ENCODE results near the gene KANSL1.

DNA sequence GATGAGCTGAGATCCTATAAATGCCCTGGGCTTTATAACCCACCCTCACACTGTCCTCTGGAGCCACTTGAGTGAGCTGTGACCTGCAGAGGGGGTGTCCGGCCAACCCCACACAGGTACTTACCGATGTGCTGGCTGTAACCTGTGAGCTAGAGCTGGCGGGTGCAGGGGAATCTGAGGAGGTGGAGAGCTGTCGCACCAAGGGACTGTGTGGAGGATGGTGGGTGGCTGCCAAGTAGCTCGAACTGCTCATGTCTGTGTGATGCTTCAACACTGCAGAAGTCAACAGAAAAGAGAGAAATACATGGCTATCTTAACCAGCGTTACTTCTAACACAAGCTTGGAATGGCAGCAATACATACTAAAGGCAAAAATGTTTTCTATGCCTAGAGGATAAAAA, 154.8 kb downstream of the KANSL1 start:
- no peak for TF ChIP-seq CTCF (IDR thresholded peaks at IDR 0.05)
- no peak for TF ChIP-seq TCF7L2 (IDR thresholded peaks at IDR 0.05; ENCODE audit: low read depth, low read length)
- TF ChIP-seq, protein P1, sequence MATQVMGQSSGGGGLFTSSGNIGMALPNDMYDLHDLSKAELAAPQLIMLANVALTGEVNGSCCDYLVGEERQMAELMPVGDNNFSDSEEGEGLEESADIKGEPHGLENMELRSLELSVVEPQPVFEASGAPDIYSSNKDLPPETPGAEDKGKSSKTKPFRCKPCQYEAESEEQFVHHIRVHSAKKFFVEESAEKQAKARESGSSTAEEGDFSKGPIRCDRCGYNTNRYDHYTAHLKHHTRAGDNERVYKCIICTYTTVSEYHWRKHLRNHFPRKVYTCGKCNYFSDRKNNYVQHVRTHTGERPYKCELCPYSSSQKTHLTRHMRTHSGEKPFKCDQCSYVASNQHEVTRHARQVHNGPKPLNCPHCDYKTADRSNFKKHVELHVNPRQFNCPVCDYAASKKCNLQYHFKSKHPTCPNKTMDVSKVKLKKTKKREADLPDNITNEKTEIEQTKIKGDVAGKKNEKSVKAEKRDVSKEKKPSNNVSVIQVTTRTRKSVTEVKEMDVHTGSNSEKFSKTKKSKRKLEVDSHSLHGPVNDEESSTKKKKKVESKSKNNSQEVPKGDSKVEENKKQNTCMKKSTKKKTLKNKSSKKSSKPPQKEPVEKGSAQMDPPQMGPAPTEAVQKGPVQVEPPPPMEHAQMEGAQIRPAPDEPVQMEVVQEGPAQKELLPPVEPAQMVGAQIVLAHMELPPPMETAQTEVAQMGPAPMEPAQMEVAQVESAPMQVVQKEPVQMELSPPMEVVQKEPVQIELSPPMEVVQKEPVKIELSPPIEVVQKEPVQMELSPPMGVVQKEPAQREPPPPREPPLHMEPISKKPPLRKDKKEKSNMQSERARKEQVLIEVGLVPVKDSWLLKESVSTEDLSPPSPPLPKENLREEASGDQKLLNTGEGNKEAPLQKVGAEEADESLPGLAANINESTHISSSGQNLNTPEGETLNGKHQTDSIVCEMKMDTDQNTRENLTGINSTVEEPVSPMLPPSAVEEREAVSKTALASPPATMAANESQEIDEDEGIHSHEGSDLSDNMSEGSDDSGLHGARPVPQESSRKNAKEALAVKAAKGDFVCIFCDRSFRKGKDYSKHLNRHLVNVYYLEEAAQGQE (IDR thresholded peaks at IDR 0.05; ENCODE audit: insufficient read depth in 1 of 2, low read depth in 2 of 2, low read length in 1 of 2): no peak
- TF ChIP-seq SIN3A (IDR thresholded peaks at IDR 0.05; ENCODE audit: borderline replicate concordance, insufficient read depth, low read depth, low read length): no peak
